Activated CD8-positive, alpha-beta T cell treated with anti-CD3 and anti-CD28 coated beads for 36 hours (primary cell): ENCODE results near the gene ANKRD18A. TPM values are rescaled to one million over a fixed set of nuclear protein-coding genes. Genes with fewer than 3 reads are reported as not detected.
"Not testable (repeated sequence)": the region's sequence is repeated elsewhere in the genome, so short reads cannot be mapped to it uniquely, and the experiment has no call there.

Source experiments
- ATAC-seq: fragments of 200-7000 bp; cut with Tn5 transposase; one replicate; pipeline ENCODE4 v1.10.0; 2021; ENCODE audit warnings: mild to moderate bottlenecking, moderate library complexity
- CTCF ChIA-PET: fragments of 350-600 bp; sonication (Branson Sonifier 250); formaldehyde crosslinking; loops from one replicate; lab custom pipeline; 2021; ENCODE audit warnings: antibody characterized with exemption; lab: Charles Lee
- POLR2A ChIA-PET: fragments of 350-600 bp; sonication (Branson Sonifier 250); formaldehyde crosslinking; loops from one replicate; lab custom pipeline; 2021; ENCODE audit warnings: antibody characterized with exemption; lab: Charles Lee
- DNase-seq: peaks from one replicate; pipeline ENCODE4 v3.0.0-alpha.2; 2020
- H3K27ac Mint-ChIP-seq: one replicate; pipeline ENCODE4 v1.8.0; 2021; ENCODE audit warnings: mild to moderate bottlenecking, mixed read lengths
- H3K27me3 Mint-ChIP-seq: one replicate; pipeline ENCODE4 v1.8.0; 2021; ENCODE audit warnings: mixed read lengths
- H3K36me3 Mint-ChIP-seq: one replicate; pipeline ENCODE4 v1.8.0; 2021; ENCODE audit warnings: low read depth, mixed read lengths
- H3K4me1 Mint-ChIP-seq: one replicate; pipeline ENCODE4 v1.8.0; 2021; ENCODE audit warnings: low read depth, mixed read lengths
- H3K4me3 Mint-ChIP-seq: one replicate; pipeline ENCODE4 v1.8.0; 2021; ENCODE audit warnings: mild to moderate bottlenecking, moderate library complexity, mixed read lengths
- H3K9me3 Mint-ChIP-seq: one replicate; pipeline ENCODE4 v1.8.0; 2021; ENCODE audit warnings: mixed read lengths
- CTCF ChIP-seq: fragments of 200-600 bp; IDR thresholded peaks from one replicate; pipeline ENCODE4 v1.8.0; 2022; ENCODE audit warnings: antibody characterized with exemption, mild to moderate bottlenecking
- intact Hi-C: fragments of 100-400 bp; cut with micrococcal nuclease; formaldehyde crosslinking; loops from one replicate; pipeline ENCODE4 v1.10.0; 2022
- total RNA-seq, 2 experiments: library from RNA; stranded (reverse); gene quantifications; one replicate each; pipeline ENCODE4 v1.2.3, GENCODE V29; 2021

Gene ANKRD18A
- total RNA-seq, 2 experiments from 2014 or later: 0.85 to 2.3 TPM

- POLR2A ChIA-PET, H3K36me3 Mint-ChIP-seq, H3K27me3 Mint-ChIP-seq, H3K27ac Mint-ChIP-seq, ATAC-seq, CTCF ChIA-PET, H3K4me1 Mint-ChIP-seq, DNase-seq, intact Hi-C loops, H3K9me3 Mint-ChIP-seq, H3K4me3 Mint-ChIP-seq: not testable (repeated sequence)
These were observed 59.3 kb downstream of the ANKRD18A start for GRCh38 chr9:38561134-38561533.

- H3K27me3 Mint-ChIP-seq, ATAC-seq, H3K27ac Mint-ChIP-seq, H3K4me3 Mint-ChIP-seq, DNase-seq, H3K9me3 Mint-ChIP-seq, POLR2A ChIA-PET, H3K36me3 Mint-ChIP-seq, intact Hi-C loops, CTCF ChIA-PET, H3K4me1 Mint-ChIP-seq: not testable (repeated sequence)
These were observed 61.2 kb downstream of the ANKRD18A start for GRCh38 chr9:38559172-38559571.

GRCh38 chr9:38557746-38558145 is 62.6 kb downstream of the ANKRD18A start:
- H3K27me3 Mint-ChIP-seq, H3K9me3 Mint-ChIP-seq, H3K4me1 Mint-ChIP-seq, ATAC-seq, intact Hi-C loops, H3K36me3 Mint-ChIP-seq, H3K27ac Mint-ChIP-seq, CTCF ChIA-PET, DNase-seq, POLR2A ChIA-PET, H3K4me3 Mint-ChIP-seq: not testable (repeated sequence)

GRCh38 chr9:38554966-38555365 is 65.4 kb downstream of the ANKRD18A start:
- intact Hi-C loops, CTCF ChIA-PET, H3K27me3 Mint-ChIP-seq, ATAC-seq, H3K4me3 Mint-ChIP-seq, H3K9me3 Mint-ChIP-seq, H3K36me3 Mint-ChIP-seq, POLR2A ChIA-PET, H3K4me1 Mint-ChIP-seq, DNase-seq, H3K27ac Mint-ChIP-seq: not testable (repeated sequence)

GRCh38 chr9:38553019-38553418 is 67.4 kb downstream of the ANKRD18A start:
- H3K4me3 Mint-ChIP-seq, H3K27ac Mint-ChIP-seq, ATAC-seq, intact Hi-C loops, H3K36me3 Mint-ChIP-seq, POLR2A ChIA-PET, H3K27me3 Mint-ChIP-seq, H3K9me3 Mint-ChIP-seq, H3K4me1 Mint-ChIP-seq, CTCF ChIA-PET, DNase-seq: not testable (repeated sequence)

- H3K4me3 Mint-ChIP-seq, H3K9me3 Mint-ChIP-seq, ATAC-seq, POLR2A ChIA-PET, H3K27me3 Mint-ChIP-seq, CTCF ChIA-PET, intact Hi-C loops, H3K36me3 Mint-ChIP-seq: not testable (repeated sequence)
- Mint-ChIP-seq H3K27ac (peak overlapping the region; percentile 79), H3K4me1 (peaks cover 29% of the 10 kb centered on the region)
- DNase-seq: peak; percentile 70
These were observed 73.8 kb downstream of the ANKRD18A start for GRCh38 chr9:38546497-38547163.

- H3K36me3 Mint-ChIP-seq, H3K4me1 Mint-ChIP-seq, H3K4me3 Mint-ChIP-seq, CTCF ChIA-PET, ATAC-seq, DNase-seq, H3K9me3 Mint-ChIP-seq, POLR2A ChIA-PET, intact Hi-C loops, H3K27me3 Mint-ChIP-seq, H3K27ac Mint-ChIP-seq: not testable (repeated sequence)
These were observed 79.9 kb downstream of the ANKRD18A start for GRCh38 chr9:38540535-38540934.

GRCh38 chr9:38529317-38529716 is 91.1 kb downstream of the ANKRD18A start:
- H3K27me3 Mint-ChIP-seq: peaks cover 2% of the 10 kb centered on the region

More at GRCh38 chr9:38529317-38529716, 91.1 kb downstream of the ANKRD18A start:
- POLR2A ChIA-PET: no interaction called here
- ATAC-seq (no peak), DNase-seq (no peak)
- Mint-ChIP-seq H3K9me3 (peaks cover 7% of the 10 kb centered on the region), H3K4me1 (no peaks in the 10 kb centered on the region), H3K27ac (no peak overlapping the region), H3K36me3 (peaks cover 2% of the 10 kb centered on the region), H3K4me3 (no peak overlapping the region)
- intact Hi-C loops: no loop called here
- no peak for TF ChIP-seq CTCF
- CTCF ChIA-PET: no interaction called here
